NOMO-1 (cell line): Measurements from ENCODE around the gene DND1.
"Not testable (repeated sequence)": the region's sequence is repeated elsewhere in the genome, so short reads cannot be mapped to it uniquely, and the experiment has no call there.

Source experiments
- DNase-seq, 2 experiments: peaks; one replicate each; lab custom pipeline; 2025; ENCODE audit not compliant: unreplicated experiment in 2 of 2; lab: John Stamatoyannopoulos, UW

DND1 gene

GRCh38 chr5:140631831-140632365, 41.5 kb downstream of the DND1 start:
- DNase-seq = no peak

GRCh38 chr5:140631036-140631417, 42.3 kb downstream of the DND1 start:
- peak; percentile 67 to 81 for DNase-seq

GRCh38 chr5:140630292-140631035, 42.9 kb downstream of the DND1 start:
- peak in 1 of 2 experiments; percentile 26 for DNase-seq

GRCh38 chr5:140628711-140629110, 44.7 kb downstream of the DND1 start:
- no peak for DNase-seq

- DNase-seq = no peak
Observed at GRCh38 chr5:140627972-140628371, 45.4 kb downstream of the DND1 start.

- not testable (repeated sequence) for DNase-seq
Observed at GRCh38 chr5:140624886-140625285, 48.5 kb downstream of the DND1 start.

- not testable (repeated sequence) for DNase-seq
Observed at GRCh38 chr5:140623061-140623460, 50.3 kb downstream of the DND1 start.

- DNase-seq = no peak
Observed at GRCh38 chr5:140622301-140622700, 51.1 kb downstream of the DND1 start.
